Measurements from ENCODE around the gene LEMD1. TPM values are rescaled to one million over a fixed set of nuclear protein-coding genes. Genes with fewer than 3 reads are reported as not detected.

Gene LEMD1
- total RNA-seq, 1 donor from 2014 or later = not detected

DNA sequence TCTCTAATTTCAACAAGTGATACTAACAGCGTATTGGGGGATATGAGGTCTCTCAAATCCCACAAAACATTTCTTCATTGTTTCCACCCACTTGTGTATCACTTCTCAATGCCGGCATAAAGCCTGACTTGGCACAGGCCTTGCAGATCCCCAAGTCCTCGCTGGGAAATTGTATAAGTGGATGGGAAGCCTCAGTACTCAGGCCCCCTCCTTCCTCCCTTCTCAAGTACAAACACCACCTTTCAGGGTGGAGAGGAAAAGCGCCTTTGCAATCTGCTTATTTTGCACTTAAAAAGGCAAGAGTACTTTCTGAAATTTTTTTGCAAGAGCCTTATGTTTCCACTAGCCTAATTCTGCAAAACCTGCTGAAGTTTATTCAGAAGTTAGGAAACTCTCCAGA lies 39.3 kb downstream of the LEMD1 start:
- DNase-seq (ENCODE audit: low spot score) = no peak

DNA sequence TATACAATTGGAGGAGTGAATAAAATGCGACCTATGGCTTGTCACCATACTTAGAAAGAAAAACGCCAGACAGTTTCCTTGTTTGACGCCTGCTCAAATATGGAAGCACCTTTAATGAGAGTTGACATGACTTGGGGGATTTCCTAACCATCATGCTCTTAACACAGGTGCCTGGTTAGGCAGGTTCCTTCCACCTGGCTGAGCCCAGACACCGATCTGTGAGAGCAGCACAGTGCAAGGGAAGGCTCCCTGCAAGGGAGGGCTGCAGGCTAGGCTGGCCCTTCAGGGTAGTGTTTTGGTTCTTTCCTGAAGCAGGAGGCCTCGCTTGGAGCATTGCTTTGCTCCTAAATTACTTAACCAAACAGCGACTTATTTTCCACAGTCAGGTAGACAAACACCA lies 40.6 kb downstream of the LEMD1 start:
- DNase-seq (ENCODE audit: low spot score) = no peak

DNA sequence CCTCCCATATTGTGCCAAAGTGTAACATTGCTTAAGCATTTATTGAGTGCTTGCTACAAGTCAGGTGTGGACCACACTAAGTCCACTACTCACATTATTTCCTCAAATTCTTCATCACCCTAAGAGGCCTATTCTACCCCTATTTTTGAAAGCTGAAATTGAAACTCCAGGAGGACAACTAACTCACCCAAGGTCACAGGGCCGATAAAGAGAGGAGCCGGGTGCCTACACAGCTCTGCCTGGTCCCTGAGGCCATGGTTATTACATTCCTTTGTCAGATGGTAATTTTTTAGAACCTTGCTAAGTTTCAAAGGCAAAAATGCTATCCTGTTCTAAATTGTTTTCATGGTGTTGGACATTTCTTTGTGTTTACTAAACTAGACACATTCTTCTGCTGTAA lies 41.0 kb downstream of the LEMD1 start:
- no peak for DNase-seq (ENCODE audit: low spot score)

DNA sequence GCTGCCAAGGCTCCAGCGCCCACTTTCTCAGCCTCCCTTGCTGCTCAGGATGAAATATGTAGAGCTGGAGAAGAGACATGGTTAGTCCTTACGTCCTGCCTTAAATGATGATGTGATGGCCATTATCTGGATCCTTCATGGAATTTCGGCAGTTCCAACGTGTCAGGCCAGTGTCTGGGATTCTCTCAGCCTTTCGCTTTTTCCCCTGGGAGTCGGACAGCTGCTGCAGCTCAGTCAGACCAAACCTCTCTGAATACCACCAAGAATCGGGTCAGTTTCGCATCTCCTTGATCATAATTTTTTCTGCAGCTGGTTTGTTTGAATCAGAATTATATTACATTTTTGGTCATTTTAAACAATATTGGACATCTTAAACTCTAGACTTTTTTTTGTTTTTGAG lies 42.8 kb downstream of the LEMD1 start:
- no peak for DNase-seq (ENCODE audit: low spot score)

DNA sequence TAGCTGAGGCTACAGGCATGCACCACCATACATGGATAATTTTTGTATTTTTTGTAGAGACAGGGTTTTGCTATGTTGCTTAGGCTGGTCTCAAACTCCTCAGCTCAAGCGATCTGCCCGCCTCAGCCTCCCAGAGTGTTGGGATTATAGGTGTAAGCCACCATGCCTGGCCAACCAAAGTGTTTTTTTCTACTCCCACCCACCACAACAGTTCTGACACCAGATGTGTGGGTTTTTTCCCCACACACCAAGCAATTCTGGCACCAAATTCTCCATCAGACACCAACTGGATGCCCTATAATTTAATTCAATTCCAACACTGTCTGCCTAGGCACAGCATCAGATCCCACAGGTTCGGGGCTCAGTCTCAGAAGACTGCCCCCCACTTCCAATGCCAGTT lies 44.5 kb downstream of the LEMD1 start:
- no peak for DNase-seq (ENCODE audit: low spot score)

DNA sequence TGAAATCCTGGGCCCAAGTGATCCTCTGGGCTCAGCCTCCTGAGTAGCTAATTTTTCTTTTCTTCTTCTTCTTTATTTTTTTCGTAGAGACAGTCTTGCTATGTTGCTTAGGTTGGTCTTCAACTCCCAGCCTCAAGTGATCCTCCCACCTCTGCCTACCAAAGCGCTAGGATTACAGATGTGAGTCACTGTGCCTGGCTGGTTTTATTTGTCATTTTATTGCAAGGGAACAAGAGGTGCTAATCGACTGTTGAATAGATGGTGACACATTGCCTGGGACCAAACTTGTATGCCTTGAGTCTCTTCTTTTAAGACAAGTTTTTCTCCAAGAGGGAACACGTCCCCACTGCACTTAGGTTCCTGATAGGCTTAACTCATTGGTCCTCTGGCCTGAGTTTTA lies 45.1 kb downstream of the LEMD1 start:
- DNase-seq (ENCODE audit: low spot score) = no peak

DNA sequence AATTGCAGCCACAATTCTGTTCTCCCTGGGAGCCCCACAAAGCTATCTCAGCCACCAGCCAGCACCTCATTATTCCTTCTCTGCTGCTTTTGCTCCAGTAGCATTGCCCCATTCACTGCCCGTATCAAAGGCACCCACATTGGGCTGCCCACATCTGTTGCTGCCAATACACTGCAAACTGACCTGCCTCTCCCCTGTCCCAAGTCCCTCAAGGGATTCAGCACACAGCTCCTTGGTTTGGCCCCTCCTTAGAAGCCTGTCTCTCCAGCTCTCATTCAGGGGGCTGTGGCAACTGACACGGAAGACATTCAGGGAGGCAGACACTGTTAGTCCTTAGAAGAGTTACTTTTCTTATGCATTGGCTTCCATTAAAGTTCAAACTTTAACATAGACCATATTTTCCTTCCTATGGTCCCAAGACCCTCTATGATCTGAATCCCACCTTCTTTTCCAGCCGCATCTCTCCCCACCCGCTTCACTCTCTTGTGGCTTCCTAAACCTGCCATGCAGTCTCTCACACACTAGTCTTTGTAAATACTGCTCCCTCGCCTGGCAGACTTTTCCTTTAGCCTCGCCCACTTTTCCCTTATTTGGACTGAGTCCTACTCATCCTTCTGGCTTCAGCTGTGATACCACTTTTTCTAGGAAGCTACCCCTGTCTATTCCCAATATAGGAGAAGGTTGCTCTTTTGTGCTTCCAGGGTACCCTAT lies 45.9 kb downstream of the LEMD1 start:
- DNase-seq (ENCODE audit: low spot score) = peak; percentile 67

DNA sequence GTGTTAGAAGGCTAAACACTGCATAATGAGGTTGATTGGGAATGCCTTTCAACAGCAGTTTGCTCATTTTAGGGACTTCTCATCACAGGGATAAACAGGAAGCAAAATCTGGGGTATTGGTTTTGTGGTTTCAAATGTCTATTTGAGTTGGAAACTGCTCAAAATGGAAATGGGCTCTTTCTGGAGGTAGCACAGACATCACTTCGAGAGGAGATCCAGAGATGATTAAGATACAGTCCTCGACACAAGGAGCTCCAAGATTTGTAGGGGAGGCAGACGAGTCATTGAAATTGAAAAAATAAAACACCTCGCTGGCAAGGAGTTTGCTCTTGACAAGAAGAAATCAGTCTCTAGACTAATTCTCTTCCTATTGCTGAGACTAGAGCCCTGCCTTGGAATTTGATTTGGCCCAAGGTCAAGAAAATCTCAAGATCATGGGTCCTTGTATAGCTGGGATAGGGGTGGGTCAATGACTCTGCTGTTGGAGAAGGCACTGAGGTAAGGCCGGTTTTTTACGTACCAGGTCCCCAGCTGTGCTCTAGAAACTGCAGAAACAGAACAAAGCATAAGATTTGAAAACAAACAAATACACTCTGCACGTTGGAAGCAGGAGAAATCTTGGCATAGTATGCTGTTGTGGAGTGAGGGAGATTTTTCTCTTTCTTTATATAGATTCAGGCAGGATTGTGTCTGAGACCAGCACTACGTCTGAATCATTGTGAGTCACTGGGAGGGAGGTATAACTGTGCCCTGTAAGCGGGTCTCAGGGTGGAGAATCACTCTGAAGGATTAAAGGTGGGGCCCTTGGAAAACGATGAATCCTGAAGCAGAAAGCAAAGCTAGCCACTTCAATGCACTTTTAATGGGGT lies 47.4 kb downstream of the LEMD1 start:
- DNase-seq (ENCODE audit: low spot score) = peak; percentile 5

DNA sequence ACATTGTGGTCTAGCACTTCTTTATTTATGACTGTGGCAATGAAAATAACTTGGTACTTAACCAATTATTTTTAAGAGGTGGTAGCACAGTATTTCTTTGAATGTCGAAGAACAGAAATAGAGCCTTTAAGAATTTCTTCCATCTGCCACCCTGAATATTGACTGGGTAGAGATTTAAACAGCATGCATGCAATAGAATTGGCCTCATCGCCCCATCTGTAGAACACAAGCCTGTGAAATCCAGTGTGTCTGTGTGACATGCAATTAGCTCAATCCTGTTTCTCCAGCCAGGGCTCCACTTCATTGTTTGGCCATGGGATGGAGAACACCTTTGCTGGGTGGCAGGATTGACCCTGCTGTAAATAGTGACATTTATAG lies 48.1 kb downstream of the LEMD1 start:
- DNase-seq (ENCODE audit: low spot score) = peak; percentile 26

DNA sequence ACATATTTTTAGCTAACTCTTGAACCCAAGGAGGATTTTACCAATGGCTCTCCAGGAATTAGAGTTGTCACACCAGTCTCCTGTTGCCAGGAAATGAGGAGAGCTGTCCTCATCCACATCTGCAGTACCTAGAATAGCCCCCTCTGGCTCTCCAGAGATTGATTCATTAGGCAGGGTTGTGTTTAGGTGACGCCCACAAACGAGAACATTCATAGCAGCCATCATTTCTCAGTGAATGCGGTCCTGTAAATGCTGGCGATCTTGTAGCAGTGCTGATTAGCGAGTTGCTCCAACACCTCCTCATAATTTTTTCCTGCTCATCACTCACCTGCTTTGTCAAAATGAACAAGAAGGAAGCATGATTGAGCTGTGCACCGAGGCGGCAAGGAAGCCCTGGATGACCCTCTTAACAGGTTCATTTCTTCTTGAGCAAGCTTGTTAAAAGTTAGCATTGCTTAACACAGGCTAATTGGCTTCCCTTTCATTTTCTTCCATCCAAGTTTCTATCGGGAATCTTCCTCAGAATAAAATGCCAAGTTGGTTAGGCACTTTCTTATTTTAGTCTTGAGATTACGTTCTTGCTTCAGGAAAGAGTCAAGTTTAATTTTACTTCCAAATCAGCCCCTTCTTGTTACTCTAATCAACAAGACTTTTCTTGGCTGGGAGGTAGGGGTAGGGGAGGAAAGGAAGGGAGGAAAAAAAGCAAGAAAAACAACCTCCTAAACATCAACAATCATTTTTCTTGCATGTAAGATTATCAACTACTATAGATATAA lies 48.6 kb downstream of the LEMD1 start:
- DNase-seq (ENCODE audit: low spot score) = peak; percentile 18

DNA sequence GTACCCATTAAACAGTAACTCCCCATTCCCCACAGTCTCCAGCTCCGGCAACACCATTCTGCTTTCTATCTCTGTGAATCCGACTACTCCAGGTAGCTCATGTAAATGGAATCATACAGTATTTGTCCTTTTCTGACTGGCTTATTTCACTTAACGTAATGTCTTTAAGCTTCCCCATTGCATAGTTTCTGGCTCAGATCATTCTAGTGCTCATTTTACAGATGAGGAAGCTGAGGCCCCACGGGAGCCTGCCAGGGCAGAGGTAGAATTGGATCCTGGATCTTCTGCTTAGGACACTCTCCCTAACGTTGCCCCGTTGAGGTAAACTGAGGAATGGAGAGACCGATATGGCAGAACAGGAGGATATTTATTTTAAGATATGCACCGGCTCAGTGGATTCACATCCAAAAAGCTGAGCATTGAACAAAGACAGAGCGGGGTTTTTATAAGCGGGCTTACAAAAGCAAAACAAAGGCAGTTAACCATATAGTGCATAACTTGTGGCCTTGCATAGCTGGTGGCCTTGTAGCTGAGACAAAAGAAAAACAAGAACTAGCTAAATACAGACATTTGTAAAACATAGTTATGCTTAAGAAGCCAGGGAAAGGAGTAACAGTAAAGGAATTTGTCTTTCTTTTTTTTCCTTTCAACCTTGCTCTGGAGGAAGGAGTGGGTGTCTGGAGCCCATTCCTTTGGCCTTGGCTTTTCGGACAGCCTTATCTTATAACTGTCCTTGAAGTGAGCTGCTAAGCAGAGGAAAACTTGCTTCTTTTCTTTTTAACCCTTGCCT lies 49.8 kb downstream of the LEMD1 start:
- DNase-seq (ENCODE audit: low spot score) = peak; percentile 20

DNA sequence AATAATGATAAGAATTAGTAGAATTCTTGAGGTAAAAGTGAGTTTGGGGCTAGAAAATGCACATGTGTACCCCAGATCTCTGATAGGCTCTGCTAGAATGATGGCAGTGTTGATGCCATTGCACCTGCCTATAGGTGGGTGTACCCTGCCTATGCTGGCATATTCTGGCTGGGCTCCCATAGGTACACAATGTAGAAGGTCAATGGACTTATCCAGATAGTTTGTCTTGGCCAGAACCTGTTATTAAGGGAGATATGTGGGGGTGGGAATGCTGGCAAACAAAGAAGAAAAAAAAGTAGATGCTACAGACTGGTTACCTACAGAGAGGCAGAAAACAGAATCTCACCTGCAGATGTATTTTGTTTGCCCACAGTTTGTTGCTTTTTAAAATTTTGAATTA lies 51.1 kb downstream of the LEMD1 start:
- DNase-seq (ENCODE audit: low spot score) = no peak

DNA sequence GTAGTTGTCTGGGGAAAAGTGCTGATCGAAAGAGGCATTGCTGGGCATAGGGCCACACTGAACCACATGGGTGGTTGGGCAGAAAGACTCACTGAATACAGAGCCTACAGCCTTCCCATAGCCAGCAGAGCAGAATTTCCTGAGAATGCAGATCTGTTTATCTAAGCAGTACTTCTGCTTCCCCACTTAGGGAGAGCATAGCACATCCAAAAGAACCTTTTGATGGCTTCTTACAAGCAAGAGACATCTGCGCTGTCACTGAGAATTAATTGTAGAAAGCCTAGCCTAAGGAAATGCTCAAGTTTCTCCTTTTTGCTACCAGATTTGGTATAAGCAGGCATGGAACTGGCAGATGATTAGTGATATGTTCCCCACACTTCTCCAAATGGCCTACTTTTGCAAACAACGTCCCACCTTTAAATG lies 52.1 kb downstream of the LEMD1 start:
- DNase-seq (ENCODE audit: low spot score) = no peak

DNA sequence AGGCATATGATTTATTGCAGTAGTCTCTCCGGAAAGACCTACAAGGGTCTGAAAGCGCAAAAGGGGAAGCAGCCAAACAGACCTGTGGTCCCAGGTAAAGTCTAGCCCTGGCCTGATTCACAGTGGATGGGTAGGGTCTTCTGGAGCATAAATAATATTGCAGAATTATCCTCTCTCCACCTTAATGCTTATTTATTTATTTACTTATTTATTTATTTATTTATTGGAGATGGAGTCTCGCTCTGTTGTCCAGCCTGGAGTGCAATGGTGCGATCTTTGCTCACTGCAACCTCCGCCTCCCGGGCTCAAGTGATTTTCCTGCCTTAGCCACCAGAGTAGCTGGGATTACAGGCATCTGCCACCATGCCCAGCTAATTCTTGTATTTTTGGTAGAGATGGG lies 53.4 kb downstream of the LEMD1 start:
- no peak for DNase-seq (ENCODE audit: low spot score)

DNA sequence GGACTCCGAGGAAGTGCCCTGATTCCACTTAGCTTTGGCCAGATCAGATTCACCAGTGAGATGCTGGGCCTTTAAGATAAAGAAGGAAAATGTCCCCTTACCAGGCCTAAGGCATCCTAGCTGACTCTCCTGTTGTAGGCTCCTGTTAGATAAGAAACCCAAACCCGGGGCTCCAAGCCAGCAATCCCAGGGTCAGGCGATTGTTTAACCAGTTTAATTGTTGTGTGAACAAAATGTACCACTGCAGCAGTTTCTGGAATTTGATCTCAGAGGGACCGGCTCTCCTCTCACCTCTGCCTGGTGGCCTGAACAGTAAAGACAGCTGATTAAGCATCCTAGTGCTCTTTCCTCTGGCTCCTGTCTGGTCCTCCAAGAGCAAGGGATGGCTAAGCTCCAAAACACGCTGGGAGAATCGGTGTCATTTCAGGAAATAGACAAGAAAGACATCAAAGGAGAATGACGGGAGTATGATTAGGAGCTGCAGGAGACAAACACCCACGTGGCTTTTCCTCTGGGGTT lies 55.9 kb downstream of the LEMD1 start:
- DNase-seq (ENCODE audit: low spot score) = peak; percentile 62

DNA sequence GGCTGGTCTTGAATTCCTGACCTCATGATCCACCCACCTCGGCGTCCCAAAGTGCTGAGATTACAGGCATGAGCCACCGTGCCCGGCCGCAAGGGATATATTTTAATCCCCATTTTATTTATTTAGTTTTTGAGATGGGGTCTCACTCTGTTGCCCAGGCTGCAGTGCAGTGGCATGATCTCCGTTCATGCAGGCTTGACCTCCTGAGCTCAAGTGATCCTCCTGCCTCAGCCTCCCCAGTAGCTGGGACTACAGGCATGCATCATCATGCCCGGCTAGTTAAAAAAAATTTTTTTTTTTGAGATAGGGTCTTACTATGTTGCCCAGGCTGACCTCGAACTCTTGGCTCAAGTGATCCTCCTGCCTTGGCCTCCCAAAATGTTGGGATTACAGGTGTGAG lies 56.8 kb downstream of the LEMD1 start:
- DNase-seq (ENCODE audit: low spot score) = peak; percentile 65

DNA sequence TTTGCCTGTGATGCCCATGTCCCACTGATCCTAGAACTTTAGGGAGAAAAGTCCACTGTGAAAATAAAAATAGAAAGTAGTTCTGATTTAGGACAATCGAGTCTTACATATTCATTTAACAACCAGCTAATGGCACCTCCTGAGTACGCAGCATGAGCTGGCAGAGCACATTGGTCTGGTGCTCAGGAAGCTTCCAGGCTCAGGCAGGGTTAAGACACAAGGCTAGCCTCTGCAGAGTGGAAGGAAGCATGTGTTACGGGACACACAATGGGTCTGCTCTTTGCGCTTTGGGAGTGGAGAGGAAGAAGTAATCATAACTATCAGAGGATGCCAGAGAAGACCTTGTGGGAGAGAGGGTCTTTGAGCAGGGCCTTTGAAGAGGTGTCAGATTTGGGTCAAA lies 61.0 kb downstream of the LEMD1 start:
- DNase-seq (ENCODE audit: low spot score) = no peak

DNA sequence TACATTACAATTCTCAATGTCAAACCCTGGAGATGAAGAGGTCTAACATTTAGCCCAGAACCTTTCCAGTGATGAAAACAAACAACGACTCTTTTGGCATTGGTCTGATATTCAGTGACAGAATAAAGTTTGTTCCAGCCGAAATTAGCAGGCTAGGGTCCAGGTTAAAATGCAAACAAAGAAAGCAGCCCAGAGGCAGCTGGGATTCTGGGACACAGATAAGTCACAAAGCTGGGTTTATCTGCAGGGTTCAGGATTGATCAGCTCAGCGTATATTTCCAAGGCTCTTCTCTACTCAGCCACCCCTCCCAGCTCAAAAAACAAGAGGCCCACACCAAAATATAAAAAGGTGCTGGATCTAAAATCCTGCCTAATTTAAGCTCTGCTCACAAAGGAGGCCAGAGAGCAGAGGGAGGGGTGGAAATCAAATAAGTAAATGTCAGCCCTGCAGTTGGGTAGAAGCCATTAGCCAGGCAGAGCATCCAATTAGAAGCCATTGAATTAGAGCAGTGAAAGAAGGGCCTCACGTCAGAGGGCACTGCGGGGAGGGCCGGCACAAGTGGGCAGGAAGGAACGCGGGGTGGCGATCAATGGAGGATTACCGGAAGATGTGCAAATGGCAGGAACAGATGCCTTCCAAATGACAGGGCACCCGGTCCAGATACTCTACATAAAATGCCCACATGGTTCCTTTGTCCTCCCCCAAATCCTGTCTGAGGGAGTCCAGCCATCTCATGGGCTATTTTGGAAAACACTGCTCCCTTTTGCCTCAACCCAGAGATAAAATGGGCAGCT lies 61.9 kb downstream of the LEMD1 start:
- no peak for DNase-seq (ENCODE audit: low spot score)

DNA sequence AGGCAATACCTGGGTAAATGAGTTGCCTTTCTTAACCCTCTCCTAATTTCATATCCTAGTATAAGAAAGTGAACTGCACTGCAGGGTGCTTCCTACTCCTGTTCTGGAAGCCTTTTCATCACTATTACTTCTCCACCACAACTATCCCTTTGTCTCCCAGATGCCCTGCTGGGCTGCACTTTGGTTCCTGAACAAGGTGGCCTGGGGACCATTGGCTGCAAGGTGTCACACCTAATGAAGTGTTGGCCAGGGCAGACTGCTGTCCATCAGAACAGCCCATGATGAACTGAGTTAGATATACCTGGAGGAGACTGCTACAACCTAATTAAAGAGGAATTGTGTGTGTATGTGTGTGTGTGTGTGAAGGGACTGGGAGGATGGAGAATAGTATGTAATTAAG lies 63.3 kb downstream of the LEMD1 start:
- no peak for DNase-seq (ENCODE audit: low spot score)

DNA sequence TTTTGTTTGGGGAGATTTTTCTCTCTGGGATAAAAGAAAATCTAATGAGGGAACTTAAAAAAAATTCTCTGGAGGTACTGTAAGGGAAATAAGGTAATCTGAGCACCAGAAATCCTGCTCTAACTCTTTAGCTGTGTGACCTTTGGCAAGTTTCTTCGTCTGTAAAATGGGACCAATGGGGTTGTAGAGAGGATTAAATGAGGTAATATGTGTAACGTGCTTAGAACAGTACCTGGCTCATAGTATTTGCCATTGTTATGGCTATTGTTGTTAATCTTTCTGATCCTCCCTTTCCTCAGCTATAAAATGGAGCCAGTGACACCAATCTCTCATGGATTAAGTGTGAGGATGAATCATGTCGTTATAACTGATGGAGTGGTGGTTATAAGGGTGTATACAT lies 64.3 kb downstream of the LEMD1 start:
- no peak for DNase-seq (ENCODE audit: low spot score)

Measured in mesenteric fat pad (tissue), 1 donor.